ENCODE measurements around the gene GLIS1. TPM values are rescaled to one million over a fixed set of nuclear protein-coding genes. Genes with fewer than 3 reads are reported as not detected.

The GLIS1 gene
- total RNA-seq, 1 experiment from 2014 or later = 0.28 TPM

GRCh38 chr1:53717025-53717804 lies 21.7 kb downstream of the GLIS1 start:
- Histone ChIP-seq H3K23me2 (ENCODE audit: insufficient read length, low read depth, low read length, poor library complexity, severe bottlenecking) (no peaks in the 10 kb centered on the region), H3K4me1 (ENCODE audit: insufficient read depth, low read length) (no peaks in the 10 kb centered on the region; the same call in 1 of the 2 replicates), H3K79me1 (ENCODE audit: insufficient read depth, low read depth, low read length, poor library complexity, severe bottlenecking) (no peaks in the 10 kb centered on the region), H2BK120ac (ENCODE audit: low read depth, low read length, poor library complexity, severe bottlenecking) (no peak overlapping the region), H2AFZ (ENCODE audit: low read length) (no peak overlapping the region), H3K18ac (ENCODE audit: insufficient read length, low read depth, low read length) (no peak overlapping the region), H3K27ac (ENCODE audit: insufficient read length, low read depth, low read length) (no peak overlapping the region), H2AK5ac (ENCODE audit: insufficient read length, low read length) (no peak overlapping the region), H3K14ac (ENCODE audit: insufficient read depth, low read length) (no peak overlapping the region), H3K56ac (ENCODE audit: insufficient read length, low read depth, low read length) (no peak overlapping the region), H4K5ac (ENCODE audit: insufficient read length, low read depth, low read length) (no peak overlapping the region), H3T11ph (ENCODE audit: low read length) (no peak overlapping the region), H2BK5ac (ENCODE audit: insufficient read length, low read length) (no peak overlapping the region), H2BK12ac (ENCODE audit: insufficient read length, low read depth, low read length) (no peak overlapping the region), H2BK15ac (ENCODE audit: low read depth, low read length) (no peak overlapping the region), H3K27me3 (ENCODE audit: insufficient read depth, low read length) (no peaks in the 10 kb centered on the region), H3K4me2 (ENCODE audit: insufficient read depth, insufficient read length, low read length) (no peak overlapping the region), H3K4ac (ENCODE audit: low read depth, low read length) (no peak overlapping the region), H2BK20ac (ENCODE audit: low read depth, low read length, poor library complexity, severe bottlenecking) (no peak overlapping the region), H3K23ac (ENCODE audit: insufficient read length, low read depth, low read length) (no peak overlapping the region), H4K91ac (ENCODE audit: insufficient read length, low read depth, low read length) (no peak overlapping the region), H3K9me3 (ENCODE audit: control insufficient read depth, low read depth, low read length) (no peaks in the 10 kb centered on the region), H3K9ac (ENCODE audit: extremely low read depth, insufficient read length, low read length) (no peak overlapping the region), H4K8ac (replicated peaks; ENCODE audit: insufficient read length, low read depth, low read length) (no peak overlapping the region), H4K20me1 (ENCODE audit: control insufficient read depth, insufficient read depth, insufficient read length) (no peaks in the 10 kb centered on the region), H3K79me2 (ENCODE audit: insufficient read depth, low read length) (no peaks in the 10 kb centered on the region)
- H3K27ac Mint-ChIP-seq = no peak overlapping the region
- no CpG with 5 or more reads among the region's 6 CpGs for WGBS (ENCODE audit: extremely low coverage, insufficient read length, low lambda C conversion rate)
- peaks cover 11% of the 10 kb centered on the region for H3K27me3 Mint-ChIP-seq (ENCODE audit: low read depth)
- no peak overlapping the region for H3K4me3 Mint-ChIP-seq
- no peak for TF ChIP-seq CTCF (conservative IDR thresholded peaks at IDR 0.05)
- peaks cover 0 to 3% of the 10 kb centered on the region in 2 experiments; a peak in 3 of 5 replicates for H3K9me3 Mint-ChIP-seq
- H3K4me1 Mint-ChIP-seq = peaks cover 0 to 3% of the 10 kb centered on the region in 2 experiments; a peak in 2 of 4 replicates
- no peak for DNase-seq
- H3K36me3 Mint-ChIP-seq (ENCODE audit: insufficient read depth in 1 of 3, low read depth in 3 of 3) = no peaks in the 10 kb centered on the region
